ENCODE measurements around the gene ATP6AP1. TPM values are rescaled to one million over a fixed set of nuclear protein-coding genes. Genes with fewer than 3 reads are reported as not detected.

ATP6AP1 gene
- 106 TPM for total RNA-seq

GRCh38 chrX:154428176-154429171 lies at the start of gene ATP6AP1:
TSS of gene ATP6AP1 (plus strand) at chrX:154428677. CDS start at chrX:154428693, 16 bp downstream.

GRCh38 chrX:154378799-154379568 lies 49.5 kb upstream of the ATP6AP1 start, which contains the start of gene EMD:
TSS of gene EMD (plus strand) at chrX:154379295. CDS start at chrX:154379485, 190 bp downstream.

DNA sequence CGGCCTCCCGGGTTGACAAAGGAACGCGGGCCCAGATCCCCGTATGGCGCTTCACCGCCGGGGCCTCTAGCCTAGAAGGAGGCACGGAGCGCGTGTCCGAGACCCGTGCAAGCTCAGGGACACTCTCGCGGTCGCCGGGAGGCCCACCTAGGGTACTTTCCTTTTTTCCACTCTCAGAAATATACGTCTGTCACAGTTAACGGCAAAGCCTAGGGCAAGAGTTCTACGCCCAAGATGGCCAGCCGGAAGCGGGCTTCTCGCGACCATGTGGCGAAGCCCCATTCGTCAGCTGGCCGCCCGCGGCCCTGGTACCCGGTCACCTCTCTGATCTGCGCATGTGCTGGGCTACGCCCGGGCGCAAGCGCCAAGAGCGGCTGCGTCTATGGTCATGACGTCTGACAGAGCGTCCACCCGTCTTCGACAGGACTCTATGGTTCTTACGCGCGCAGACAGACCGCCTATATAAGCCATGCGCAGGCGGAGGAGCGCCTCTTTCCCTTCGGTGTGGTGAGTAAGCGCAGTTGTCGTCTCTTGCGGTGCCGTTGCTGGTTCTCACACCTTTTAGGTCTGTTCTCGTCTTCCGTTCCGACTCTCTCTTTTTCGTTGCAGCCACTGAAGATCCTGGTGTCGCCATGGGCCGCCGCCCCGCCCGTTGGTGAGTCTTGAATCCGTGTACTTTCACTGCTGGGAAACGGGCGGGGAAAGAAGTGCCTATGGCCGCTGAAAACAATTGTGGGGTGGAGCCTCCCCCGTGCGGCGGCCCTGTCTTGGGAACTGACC lies 30.4 kb upstream of the ATP6AP1 start, which contains the start of gene RPL10:
RPL10 (plus strand) TSS at position 490 of the 780 bp plus-strand sequence; CDS start at position 633, 143 bp downstream.

DNA sequence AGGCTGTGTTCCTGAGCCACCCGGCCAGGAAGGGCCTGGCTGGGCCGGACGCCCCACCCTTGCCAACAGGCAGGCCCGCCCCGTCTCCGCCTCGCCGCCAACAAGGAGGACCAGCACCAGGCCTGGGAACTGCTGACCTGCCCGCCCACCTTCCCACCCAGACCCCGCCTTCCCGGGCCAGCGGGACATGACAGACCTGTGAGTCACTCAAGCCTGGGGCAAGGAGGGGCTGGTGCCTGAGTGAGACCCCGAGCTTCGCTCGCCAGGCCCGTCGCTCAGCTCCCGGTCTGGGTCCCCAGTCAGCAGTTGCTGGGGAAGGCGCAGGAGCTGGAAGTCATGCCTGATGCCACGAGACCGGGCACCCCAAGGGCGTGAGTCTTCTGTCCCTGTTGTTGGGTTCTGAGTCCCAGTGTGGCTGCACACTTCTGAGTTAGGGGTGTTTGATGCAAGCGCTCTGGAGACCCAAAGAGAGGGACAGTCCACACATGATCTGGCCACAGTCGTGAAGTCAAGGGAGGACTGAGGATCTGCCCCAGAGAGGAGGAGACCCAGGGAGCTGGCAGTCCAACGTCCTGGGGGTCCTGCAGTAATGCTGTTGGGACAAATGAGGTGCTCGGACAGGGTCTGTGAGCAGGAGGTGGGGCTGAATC lies 19.1 kb upstream of the ATP6AP1 start, which contains the start of gene DNASE1L1:
DNASE1L1 (minus strand) TSS at position 33 of the 650 bp plus-strand sequence. CDS start 3,686 bp downstream, outside the sequence.

GRCh38 chrX:154436983-154437752 lies 8.7 kb downstream of the ATP6AP1 start, which contains the start of gene GDI1:
TSS of gene GDI1 (plus strand) at chrX:154437154. CDS start at chrX:154437255, 101 bp downstream.

GRCh38 chrX:154443992-154444754 lies 15.7 kb downstream of the ATP6AP1 start, which contains the start of gene FAM50A:
TSS of gene FAM50A (plus strand) at chrX:154444141. CDS start at chrX:154444236, 95 bp downstream.

DNA sequence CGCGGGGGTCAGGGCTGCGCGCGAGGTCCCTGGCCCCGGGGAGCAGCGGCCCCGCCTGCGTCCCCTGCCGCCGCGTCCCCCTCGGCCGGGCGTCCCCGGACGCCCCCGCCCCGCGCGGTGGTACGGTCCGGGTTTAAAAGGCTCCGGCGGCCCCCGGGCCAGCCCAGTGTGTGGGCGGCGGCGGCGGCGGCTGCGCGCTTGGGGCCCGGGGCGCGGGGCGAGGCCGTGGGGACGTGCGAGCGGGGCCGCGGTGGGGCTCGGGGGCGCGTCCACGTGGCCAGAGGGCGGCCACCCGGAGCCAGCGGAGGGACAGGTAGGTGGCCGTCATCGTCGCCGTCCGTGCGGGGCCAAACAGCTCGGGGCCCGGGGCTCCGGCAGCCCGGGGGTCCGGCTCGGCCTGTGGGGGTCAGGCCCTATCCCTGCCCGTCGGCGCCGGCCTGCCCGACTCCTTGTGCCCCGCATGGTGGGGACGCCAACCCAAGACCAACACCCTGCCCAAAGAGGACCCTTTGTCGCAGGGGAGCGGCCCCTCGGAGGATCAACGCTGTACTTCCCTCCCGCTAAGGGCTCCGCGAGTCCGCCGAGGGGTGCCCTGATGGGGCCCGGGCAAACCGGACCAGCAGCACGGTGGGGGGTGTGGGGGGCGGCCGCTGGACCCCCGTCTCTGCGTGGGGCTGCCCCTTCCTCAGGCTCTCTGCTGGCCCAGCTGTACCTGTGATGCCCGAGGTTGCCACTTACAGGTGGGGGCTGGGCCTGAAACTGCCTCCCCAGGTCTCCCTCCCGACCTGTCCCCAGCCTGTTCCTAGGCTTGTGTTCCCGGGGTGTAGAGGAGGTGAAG lies 29.9 kb downstream of the ATP6AP1 start, which contains the start of gene PLXNA3:
PLXNA3 (plus strand) TSS at position 166 of the 838 bp plus-strand sequence. CDS start 1,903 bp downstream, outside the sequence.

DNA sequence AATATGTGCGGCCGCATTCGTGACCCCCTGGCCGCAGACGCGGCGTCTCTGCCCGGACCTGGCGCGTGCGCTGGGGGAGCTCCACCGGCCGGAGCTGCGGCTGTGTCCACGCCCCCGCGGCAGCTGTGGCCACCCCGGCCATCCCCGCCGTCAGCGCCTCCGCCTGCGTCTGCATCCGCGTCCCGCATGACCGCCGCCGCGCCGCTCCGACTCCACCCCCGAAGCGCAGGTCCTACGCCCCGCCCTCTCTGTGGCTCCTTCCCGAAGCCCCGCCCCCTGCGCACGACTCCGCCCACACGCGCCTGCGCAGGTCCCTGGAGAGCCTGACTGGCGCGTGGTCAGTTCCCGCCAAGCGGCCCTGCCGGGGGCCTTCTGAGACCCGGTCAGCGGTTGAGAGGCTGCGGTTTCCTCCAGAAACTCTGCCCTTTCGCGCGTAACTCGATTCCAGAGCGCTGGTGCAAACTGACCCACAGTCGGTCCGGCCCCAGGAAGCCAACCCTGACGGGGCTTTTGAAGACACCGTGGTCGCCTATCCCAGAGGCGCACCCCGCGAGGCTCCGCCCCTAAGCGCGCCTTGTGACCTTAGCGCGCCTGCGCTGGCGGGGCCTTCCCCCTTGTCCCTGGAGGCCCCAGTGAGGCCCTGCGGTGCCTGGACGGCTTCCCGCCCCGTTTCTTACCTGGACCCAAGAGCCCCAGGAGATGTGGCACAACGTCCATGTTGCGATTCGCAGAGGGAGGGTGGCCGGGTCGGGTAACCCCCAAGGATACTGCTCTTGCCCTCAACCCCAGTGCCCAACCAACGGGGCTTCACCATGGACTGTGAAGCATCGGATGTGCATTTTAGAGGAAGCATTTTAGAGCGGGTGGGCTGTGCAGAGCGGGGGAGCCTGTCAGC lies 50.5 kb downstream of the ATP6AP1 start, which contains the start of gene LAGE3:
LAGE3 (minus strand) TSS at position 554 of the 895 bp plus-strand sequence; CDS start at position 188, 366 bp downstream.

Small RNA genes lying within 50 kb of the gene (small RNA-seq; reads per million reads assigned to genes)
- gene MIR6858 (ENCODE audit: low replicate concordance) = 0.09 reads per million
- gene SNORA70 (ENCODE audit: low replicate concordance) = not detected

Other genes starting within 250 kb of the ATP6AP1 start
- gene OPN1MW, start 246.1 kb upstream of the ATP6AP1 start, total RNA-seq = not detected
- gene OPN1MW2, start 208.9 kb upstream of the ATP6AP1 start, total RNA-seq = not detected
- not detected for gene OPN1MW3, start 171.1 kb upstream of the ATP6AP1 start, total RNA-seq
- not detected for gene TEX28, start 133.6 kb upstream of the ATP6AP1 start, total RNA-seq
- 0.18 TPM for gene TKTL1, start 132.9 kb upstream of the ATP6AP1 start, total RNA-seq
- 813 TPM for gene FLNA, start 54.0 kb upstream of the ATP6AP1 start, total RNA-seq
- 61.3 TPM for gene EMD, start 49.4 kb upstream of the ATP6AP1 start, total RNA-seq
- gene RPL10, start 30.3 kb upstream of the ATP6AP1 start, total RNA-seq = 2,753 TPM
- 27.1 TPM for gene DNASE1L1, start 19.4 kb upstream of the ATP6AP1 start, total RNA-seq
- gene TAFAZZIN, start 17.1 kb upstream of the ATP6AP1 start, total RNA-seq = 35.7 TPM
- 103 TPM for gene GDI1, start 8.5 kb downstream of the ATP6AP1 start, total RNA-seq
- gene FAM50A, start 15.5 kb downstream of the ATP6AP1 start, total RNA-seq = 26.0 TPM
- 28.7 TPM for gene PLXNA3, start 29.6 kb downstream of the ATP6AP1 start, total RNA-seq
- 11.6 TPM for gene LAGE3, start 50.6 kb downstream of the ATP6AP1 start, total RNA-seq
- gene UBL4A, start 57.9 kb downstream of the ATP6AP1 start, total RNA-seq = 31.4 TPM
- 17.9 TPM for gene SLC10A3, start 62.0 kb downstream of the ATP6AP1 start, total RNA-seq
- gene FAM3A, start 87.6 kb downstream of the ATP6AP1 start, total RNA-seq = 23.9 TPM
- gene G6PD, start 118.2 kb downstream of the ATP6AP1 start, total RNA-seq = 31.3 TPM
- gene IKBKG, start 118.9 kb downstream of the ATP6AP1 start, total RNA-seq = 14.5 TPM
- not detected for gene CTAG1A, start 156.5 kb downstream of the ATP6AP1 start, total RNA-seq
- not detected for gene CTAG1B, start 190.6 kb downstream of the ATP6AP1 start, total RNA-seq
- gene CTAG2, start 224.9 kb downstream of the ATP6AP1 start, total RNA-seq = not detected

All from metanephros (tissue), 2 donors.